ENCODE results near the gene MNAT1.

The MNAT1 gene

GRCh38 chr14:60965402-60965801 lies 230.8 kb downstream of the MNAT1 start:
- no peak overlapping the region for H4K8ac ChIP-seq (ENCODE audit: low read depth, low read length)
- H3K4me1 ChIP-seq (ENCODE audit: control insufficient read depth in 2 of 2, insufficient read depth in 1 of 2, low read depth in 1 of 2, low read length in 2 of 2): peaks cover 0 to 6% of the 10 kb centered on the region in 2 donors
- no peak overlapping the region for H2BK5ac ChIP-seq (ENCODE audit: low read length)
- no peak overlapping the region for H3K4ac ChIP-seq (ENCODE audit: low read length)
- H2BK12ac ChIP-seq (ENCODE audit: low read length): no peak overlapping the region
- H3K4me3 ChIP-seq (ENCODE audit: low read length in 2 of 2): no peak overlapping the region
- no peak overlapping the region for H3K18ac ChIP-seq (ENCODE audit: low read length)
- no peaks in the 10 kb centered on the region for H3K9me3 ChIP-seq (replicated peaks in 1 of 2; ENCODE audit: control insufficient read depth in 2 of 2, insufficient read depth in 1 of 2, low read depth in 1 of 2, low read length in 2 of 2)
- H3K36me3 ChIP-seq (replicated peaks in 1 of 2; ENCODE audit: control insufficient read depth in 2 of 2, insufficient read depth in 2 of 2, low read length in 2 of 2): peaks cover 0 to 3% of the 10 kb centered on the region in 2 donors
- H3K79me1 ChIP-seq (ENCODE audit: low read depth, low read length): no peaks in the 10 kb centered on the region
- no peak overlapping the region for H3K9ac ChIP-seq (ENCODE audit: low read depth, low read length, poor library complexity)
- no peak overlapping the region for H2BK15ac ChIP-seq (ENCODE audit: low read length)
- H2BK120ac ChIP-seq (ENCODE audit: low read depth, low read length): no peak overlapping the region
- H3K14ac ChIP-seq (ENCODE audit: low read length): no peak overlapping the region
- no peak for DNase-seq (ENCODE audit: low spot score)
- no peak overlapping the region for H2AFZ ChIP-seq (ENCODE audit: low read length)
- no peak overlapping the region for H3K27ac ChIP-seq (replicated peaks; ENCODE audit: low read length)
- no peak overlapping the region for H3K23ac ChIP-seq (ENCODE audit: low read depth, low read length, poor library complexity)
- H3K4me2 ChIP-seq (ENCODE audit: insufficient read depth, low read length, poor library complexity, severe bottlenecking): no peak overlapping the region
- H4K91ac ChIP-seq (ENCODE audit: low read depth, low read length, poor library complexity): no peak overlapping the region
- H2AK5ac ChIP-seq (ENCODE audit: low read depth, low read length): no peak overlapping the region
- H3K27me3 ChIP-seq (ENCODE audit: control insufficient read depth in 3 of 3, insufficient read depth in 3 of 3, low read depth in 1 of 3, low read length in 3 of 3): no peaks in the 10 kb centered on the region

- Histone ChIP-seq H3K9me3 (replicated peaks in 1 of 2; ENCODE audit: control insufficient read depth in 2 of 2, insufficient read depth in 1 of 2, low read depth in 1 of 2, low read length in 2 of 2) (no peaks in the 10 kb centered on the region), H2BK12ac (ENCODE audit: low read length) (no peak overlapping the region), H3K18ac (ENCODE audit: low read length) (no peak overlapping the region), H3K4me1 (ENCODE audit: control insufficient read depth in 2 of 2, insufficient read depth in 1 of 2, low read depth in 1 of 2, low read length in 2 of 2) (peaks cover 0 to 6% of the 10 kb centered on the region in 2 donors), H3K27ac (replicated peaks; ENCODE audit: low read length) (no peak overlapping the region), H3K4ac (ENCODE audit: low read length) (no peak overlapping the region), H3K23ac (ENCODE audit: low read depth, low read length, poor library complexity) (no peak overlapping the region), H3K27me3 (ENCODE audit: control insufficient read depth in 3 of 3, insufficient read depth in 3 of 3, low read depth in 1 of 3, low read length in 3 of 3) (no peaks in the 10 kb centered on the region), H4K8ac (ENCODE audit: low read depth, low read length) (no peak overlapping the region), H3K14ac (ENCODE audit: low read length) (no peak overlapping the region), H2BK120ac (ENCODE audit: low read depth, low read length) (no peak overlapping the region), H3K4me2 (ENCODE audit: insufficient read depth, low read length, poor library complexity, severe bottlenecking) (no peak overlapping the region), H2AK5ac (ENCODE audit: low read depth, low read length) (no peak overlapping the region), H3K36me3 (replicated peaks in 1 of 2; ENCODE audit: control insufficient read depth in 2 of 2, insufficient read depth in 2 of 2, low read length in 2 of 2) (peaks cover 0 to 17% of the 10 kb centered on the region in 2 donors), H3K4me3 (ENCODE audit: low read length in 2 of 2) (no peak overlapping the region), H3K9ac (ENCODE audit: low read depth, low read length, poor library complexity) (no peak overlapping the region), H3K79me1 (ENCODE audit: low read depth, low read length) (no peaks in the 10 kb centered on the region), H2BK15ac (ENCODE audit: low read length) (no peak overlapping the region), H2BK5ac (ENCODE audit: low read length) (no peak overlapping the region), H2AFZ (ENCODE audit: low read length) (no peak overlapping the region), H4K91ac (ENCODE audit: low read depth, low read length, poor library complexity) (no peak overlapping the region)
- no peak for DNase-seq (ENCODE audit: low spot score)
- no CpG with 5 or more reads among the region's 1 CpG for WGBS, 2 donors (ENCODE audit: extremely low coverage in 2 of 2, insufficient read length in 2 of 2, insufficient replicate concordance in 1 of 2)
Observed at GRCh38 chr14:60968099-60968498, 233.5 kb downstream of the MNAT1 start.

DNA sequence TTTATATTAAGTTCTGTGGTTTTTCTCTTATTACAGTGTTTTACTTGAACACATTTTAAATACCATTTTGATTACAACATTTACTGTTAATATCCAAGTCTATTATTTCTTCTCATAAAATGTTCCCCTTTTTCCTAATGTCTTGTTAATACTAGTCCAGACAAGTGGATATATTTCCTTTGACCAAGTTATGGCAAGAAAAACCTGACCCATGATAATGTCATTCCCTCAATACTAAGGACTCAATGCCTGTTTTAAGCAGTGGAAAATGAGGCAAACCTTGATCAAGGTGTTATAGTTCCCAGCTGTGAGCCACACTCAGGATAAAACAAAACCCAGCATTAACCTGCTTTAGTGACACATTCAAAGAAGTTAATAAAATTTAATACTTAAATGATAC lies 234.1 kb downstream of the MNAT1 start:
- Histone ChIP-seq H3K14ac (ENCODE audit: low read length) (no peak overlapping the region), H2AFZ (ENCODE audit: low read length) (no peak overlapping the region), H4K8ac (ENCODE audit: low read depth, low read length) (no peak overlapping the region), H2BK15ac (ENCODE audit: low read length) (no peak overlapping the region), H3K27me3 (ENCODE audit: control insufficient read depth in 3 of 3, insufficient read depth in 3 of 3, low read depth in 1 of 3, low read length in 3 of 3) (no peaks in the 10 kb centered on the region), H4K91ac (ENCODE audit: low read depth, low read length, poor library complexity) (no peak overlapping the region), H3K27ac (replicated peaks; ENCODE audit: low read length) (no peak overlapping the region), H2BK120ac (ENCODE audit: low read depth, low read length) (no peak overlapping the region), H3K79me1 (ENCODE audit: low read depth, low read length) (no peaks in the 10 kb centered on the region), H3K4ac (ENCODE audit: low read length) (no peak overlapping the region), H3K4me1 (ENCODE audit: control insufficient read depth in 2 of 2, insufficient read depth in 1 of 2, low read depth in 1 of 2, low read length in 2 of 2) (peaks cover 0 to 6% of the 10 kb centered on the region in 2 donors), H3K9me3 (replicated peaks in 1 of 2; ENCODE audit: control insufficient read depth in 2 of 2, insufficient read depth in 1 of 2, low read depth in 1 of 2, low read length in 2 of 2) (no peaks in the 10 kb centered on the region), H3K4me2 (ENCODE audit: insufficient read depth, low read length, poor library complexity, severe bottlenecking) (no peak overlapping the region), H3K9ac (ENCODE audit: low read depth, low read length, poor library complexity) (no peak overlapping the region), H2BK12ac (ENCODE audit: low read length) (no peak overlapping the region), H3K36me3 (replicated peaks in 1 of 2; ENCODE audit: control insufficient read depth in 2 of 2, insufficient read depth in 2 of 2, low read length in 2 of 2) (peaks cover 0 to 22% of the 10 kb centered on the region in 2 donors), H3K18ac (ENCODE audit: low read length) (no peak overlapping the region), H3K4me3 (ENCODE audit: low read length in 2 of 2) (no peak overlapping the region), H3K23ac (ENCODE audit: low read depth, low read length, poor library complexity) (no peak overlapping the region), H2AK5ac (ENCODE audit: low read depth, low read length) (no peak overlapping the region), H2BK5ac (ENCODE audit: low read length) (no peak overlapping the region)
- no peak for DNase-seq (ENCODE audit: low spot score)

GRCh38 chr14:60970146-60970545 lies 235.6 kb downstream of the MNAT1 start:
- H3K27ac ChIP-seq (replicated peaks; ENCODE audit: low read length): no peak overlapping the region
- no peak overlapping the region for H4K8ac ChIP-seq (ENCODE audit: low read depth, low read length)
- no peak overlapping the region for H3K14ac ChIP-seq (ENCODE audit: low read length)
- H2BK12ac ChIP-seq (ENCODE audit: low read length): no peak overlapping the region
- no peak for DNase-seq (ENCODE audit: low spot score)
- no peaks in the 10 kb centered on the region for H3K4me1 ChIP-seq (ENCODE audit: control insufficient read depth in 2 of 2, insufficient read depth in 1 of 2, low read depth in 1 of 2, low read length in 2 of 2)
- WGBS, 2 donors (ENCODE audit: extremely low coverage in 2 of 2, insufficient read length in 2 of 2, insufficient replicate concordance in 1 of 2): no CpG with 5 or more reads among the region's 2 CpGs
- H3K4me2 ChIP-seq (ENCODE audit: insufficient read depth, low read length, poor library complexity, severe bottlenecking): no peak overlapping the region
- H3K18ac ChIP-seq (ENCODE audit: low read length): no peak overlapping the region
- no peak overlapping the region for H2BK5ac ChIP-seq (ENCODE audit: low read length)
- no peak overlapping the region for H3K23ac ChIP-seq (ENCODE audit: low read depth, low read length, poor library complexity)
- no peak overlapping the region for H3K4ac ChIP-seq (ENCODE audit: low read length)
- no peaks in the 10 kb centered on the region for H3K79me1 ChIP-seq (ENCODE audit: low read depth, low read length)
- no peak overlapping the region for H2BK120ac ChIP-seq (ENCODE audit: low read depth, low read length)
- H3K36me3 ChIP-seq (replicated peaks in 1 of 2; ENCODE audit: control insufficient read depth in 2 of 2, insufficient read depth in 2 of 2, low read length in 2 of 2): peaks cover 2 to 37% of the 10 kb centered on the region in 2 donors
- H2AK5ac ChIP-seq (ENCODE audit: low read depth, low read length): no peak overlapping the region
- no peak overlapping the region for H3K9ac ChIP-seq (ENCODE audit: low read depth, low read length, poor library complexity)
- no peak overlapping the region for H2AFZ ChIP-seq (ENCODE audit: low read length)
- H2BK15ac ChIP-seq (ENCODE audit: low read length): no peak overlapping the region
- H3K9me3 ChIP-seq (replicated peaks in 1 of 2; ENCODE audit: control insufficient read depth in 2 of 2, insufficient read depth in 1 of 2, low read depth in 1 of 2, low read length in 2 of 2): no peaks in the 10 kb centered on the region
- H3K4me3 ChIP-seq (ENCODE audit: low read length in 2 of 2): no peak overlapping the region
- H3K27me3 ChIP-seq (ENCODE audit: control insufficient read depth in 3 of 3, insufficient read depth in 3 of 3, low read depth in 1 of 3, low read length in 3 of 3): no peaks in the 10 kb centered on the region
- H4K91ac ChIP-seq (ENCODE audit: low read depth, low read length, poor library complexity): no peak overlapping the region
